GM11168 (cell line): ENCODE results near the gene SEZ6L.

Source experiments
- in situ Hi-C: fragments of 300-500 bp; cut with MboI; formaldehyde crosslinking; loops from one replicate; pipeline ENCODE4 v1.12.0; 2022; ENCODE audit warnings: low sequenced_read_pairs; ENCODE audit not compliant: unreplicated experiment

Gene SEZ6L

GRCh38 chr22:26169315-26170111 is at the start of gene SEZ6L:
Gene SEZ6L, plus strand, starts transcription at chr22:26169462. Its CDS starts 208 bp downstream, at chr22:26169670.
- in situ Hi-C loops, result no loop called here

- in situ Hi-C loops, result no loop called here
Observed at GRCh38 chr22:26122920-26123468, 46.3 kb upstream of the SEZ6L start.

DNA sequence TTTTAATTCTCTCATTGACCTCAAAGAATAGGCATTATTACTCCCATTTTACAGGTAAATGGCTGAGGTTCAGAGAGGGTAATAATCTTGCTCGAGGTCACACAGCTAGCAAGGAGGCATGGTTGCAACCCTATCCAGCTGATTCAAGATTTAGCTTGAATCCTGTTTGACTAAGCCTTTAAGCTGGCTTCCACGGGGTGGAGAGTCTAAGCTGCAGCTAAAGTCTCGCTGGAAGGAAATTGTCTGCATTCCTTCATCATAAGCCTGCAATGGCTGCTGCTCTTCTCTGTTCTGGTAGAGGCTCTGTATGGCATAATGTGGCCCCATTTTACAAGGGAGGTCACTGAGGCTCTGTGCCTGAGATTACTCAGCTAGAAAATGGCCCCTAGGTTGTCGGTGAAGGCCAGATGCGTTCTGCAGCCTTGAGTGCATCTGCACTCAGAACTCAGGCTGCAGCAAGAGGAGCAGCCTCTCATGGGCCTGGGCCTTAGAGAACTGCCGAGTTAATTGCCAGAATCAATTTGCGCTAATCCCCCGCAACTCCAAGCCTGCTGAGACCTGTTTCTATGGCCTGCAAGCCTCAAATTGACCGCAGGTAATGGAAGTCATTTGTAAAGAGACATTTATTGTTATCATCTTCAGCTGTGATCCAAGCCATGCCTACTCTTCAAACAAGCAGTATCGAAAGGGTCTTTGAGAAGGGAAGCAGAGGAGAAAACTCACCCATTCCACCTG is 44.1 kb upstream of the SEZ6L start:
- in situ Hi-C loops, result no loop called here

- in situ Hi-C loops, result no loop called here
Observed at GRCh38 chr22:26127126-26127525, 42.1 kb upstream of the SEZ6L start.

GRCh38 chr22:26127556-26127955 is 41.7 kb upstream of the SEZ6L start:
- in situ Hi-C loops, result no loop called here

DNA sequence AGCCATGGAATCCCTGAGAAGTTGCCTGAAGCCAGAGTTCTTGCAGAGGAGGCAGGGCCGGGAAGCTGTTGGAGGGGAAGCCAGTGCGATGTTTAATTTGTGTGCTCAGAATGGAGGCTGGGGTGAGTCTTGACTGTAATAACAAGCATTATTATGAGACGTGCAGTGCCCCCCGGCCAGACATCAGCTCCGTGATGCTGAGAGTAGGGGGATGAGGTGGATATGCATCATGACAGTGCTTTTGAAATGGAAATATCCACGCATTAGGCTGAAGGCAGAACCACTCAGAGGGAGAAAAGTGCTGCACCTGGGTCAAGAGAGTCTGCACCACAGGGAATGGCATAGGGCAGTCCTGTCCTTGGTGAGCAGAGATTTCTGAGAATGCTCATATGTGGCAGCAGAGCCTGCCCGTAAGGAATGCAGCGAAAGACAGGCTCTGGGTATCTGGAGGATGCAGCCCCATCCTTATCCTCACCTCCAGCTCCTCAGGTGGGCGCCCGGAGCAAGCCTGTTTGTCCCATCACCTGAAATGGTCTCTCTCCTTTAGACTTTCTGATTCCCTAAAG is 37.6 kb upstream of the SEZ6L start:
- in situ Hi-C loops, result no loop called here

- in situ Hi-C loops, result no loop called here
Observed at GRCh38 chr22:26134654-26135330, 34.5 kb upstream of the SEZ6L start.

DNA sequence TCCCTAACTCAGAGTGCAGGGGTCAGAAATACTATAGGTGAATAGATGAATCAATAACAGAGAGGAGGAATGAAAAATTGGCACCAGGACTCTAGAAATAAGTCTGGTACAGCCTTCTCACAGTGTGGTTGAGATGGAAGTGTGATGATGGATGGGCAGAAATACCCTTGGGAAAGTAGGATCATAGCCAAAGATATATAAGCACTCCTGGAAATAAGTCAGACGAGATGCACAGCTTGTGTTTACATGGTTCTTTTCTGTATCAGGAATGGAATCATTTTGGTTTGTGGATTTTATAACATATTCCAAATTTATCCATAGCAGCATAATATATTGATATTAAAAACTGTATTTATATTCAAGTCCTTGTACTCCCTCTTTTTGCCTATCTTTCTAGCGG is 33.5 kb upstream of the SEZ6L start:
- in situ Hi-C loops, result no loop called here

DNA sequence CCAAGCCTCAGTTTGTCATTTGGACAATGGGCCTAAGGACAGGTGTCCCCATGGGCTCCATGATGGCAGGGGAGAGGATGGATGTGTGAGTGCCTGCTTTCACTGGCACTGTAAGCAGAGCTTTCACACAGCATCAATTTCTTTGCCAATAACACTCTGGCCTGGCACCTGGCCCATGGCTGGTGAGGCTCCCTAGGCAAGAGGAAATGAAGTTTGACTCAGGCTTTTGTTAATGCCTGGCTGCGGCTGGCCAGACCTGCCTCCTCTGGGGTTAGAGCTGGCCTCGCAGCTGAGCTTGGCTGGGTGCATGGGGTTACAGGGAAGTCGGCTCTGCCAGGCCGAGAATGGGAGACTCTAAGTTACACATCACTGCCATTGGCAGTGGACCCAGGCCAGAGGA is 30.0 kb upstream of the SEZ6L start:
- in situ Hi-C loops, result no loop called here

DNA sequence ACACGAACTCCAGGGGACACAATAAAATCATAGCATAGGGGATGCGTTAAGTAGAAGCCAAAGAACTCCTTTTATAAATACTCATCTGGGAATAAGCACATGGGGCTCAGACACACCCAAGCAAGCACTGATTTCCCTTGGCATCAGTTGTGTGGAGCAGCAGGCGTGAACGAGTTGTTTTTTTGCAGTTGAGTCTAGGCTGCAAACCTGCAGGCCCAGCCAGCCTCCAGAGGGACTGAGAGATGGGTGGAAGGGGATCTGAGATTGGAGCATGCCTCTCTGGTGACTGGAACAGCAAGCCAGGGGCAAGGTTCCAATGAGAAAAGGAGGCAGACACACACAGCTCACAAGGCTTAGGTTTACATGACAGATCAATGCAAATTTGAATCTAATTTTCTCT is 27.4 kb upstream of the SEZ6L start:
- in situ Hi-C loops, result no loop called here

GRCh38 chr22:26143806-26144325 is 25.4 kb upstream of the SEZ6L start:
- in situ Hi-C loops, result no loop called here

DNA sequence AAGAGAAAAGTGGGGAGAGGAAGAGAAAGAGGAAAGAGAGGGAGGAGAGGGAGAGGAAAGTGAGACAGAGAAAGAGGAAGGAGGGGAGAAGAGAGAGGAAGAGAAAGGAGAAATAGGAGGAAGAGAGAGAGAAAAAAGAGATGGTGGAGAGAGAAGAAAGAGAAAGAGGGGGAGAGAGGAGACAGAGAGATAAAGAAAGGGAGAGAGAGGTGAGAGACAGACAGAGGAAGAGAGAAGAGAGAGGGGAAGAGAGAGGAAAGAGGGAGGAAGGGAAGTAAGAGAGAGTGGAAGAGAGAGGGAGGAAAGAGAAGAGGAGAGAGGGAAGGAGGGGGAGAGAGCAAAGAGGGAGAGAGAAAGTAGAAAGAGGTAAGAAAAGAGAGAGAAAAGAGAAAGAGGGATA is 9.4 kb upstream of the SEZ6L start:
- in situ Hi-C loops, result no loop called here

GRCh38 chr22:26161746-26162145 is 7.5 kb upstream of the SEZ6L start:
- in situ Hi-C loops, result no loop called here

DNA sequence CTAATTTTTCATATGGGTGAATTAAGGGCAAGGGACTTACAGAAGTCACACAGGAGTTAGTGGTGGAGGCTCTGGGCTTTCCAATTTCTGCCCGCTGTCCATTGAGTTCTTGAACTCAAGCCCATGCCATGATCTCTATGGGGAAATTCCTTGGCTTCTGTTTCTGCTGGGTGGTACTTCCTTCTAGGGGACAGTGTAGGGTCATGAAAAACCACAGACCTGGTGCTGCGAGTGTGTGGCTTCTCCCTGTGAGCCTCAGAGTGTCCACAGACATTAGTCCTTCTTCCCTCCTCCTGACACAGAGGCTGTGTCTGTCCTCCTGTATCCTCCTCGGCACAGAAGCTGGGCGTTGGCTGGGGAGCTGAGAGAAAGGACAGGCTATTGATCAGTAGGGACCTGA is 6.3 kb upstream of the SEZ6L start:
- in situ Hi-C loops, result no loop called here

GRCh38 chr22:26164174-26164573 is 5.1 kb upstream of the SEZ6L start:
- in situ Hi-C loops, result no loop called here

DNA sequence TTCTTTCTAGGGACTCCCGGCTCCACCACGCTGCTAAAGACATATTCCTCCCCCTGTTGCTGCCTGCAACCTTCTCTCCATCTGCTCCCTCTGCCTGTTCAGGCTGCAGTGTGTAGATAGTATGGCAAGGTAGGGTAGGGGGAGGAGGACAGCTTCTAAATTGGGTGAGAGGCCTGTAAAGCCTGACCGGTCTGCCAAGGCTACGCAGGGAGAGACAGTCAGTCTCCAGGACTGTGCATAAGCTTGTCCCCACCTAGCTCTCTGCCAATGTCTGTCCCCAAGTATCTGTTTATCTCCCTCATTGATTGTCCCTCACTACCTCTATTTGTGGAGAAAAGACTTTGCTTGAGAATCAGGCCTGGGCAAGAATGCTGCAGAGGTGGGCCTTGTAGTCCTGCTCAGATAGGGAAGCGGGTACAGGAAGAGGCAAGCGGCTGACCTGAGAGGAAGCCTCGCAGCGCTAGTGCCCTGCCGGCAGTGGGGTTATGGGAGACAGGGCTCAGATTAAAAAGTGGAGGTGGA is 871 bp upstream of the SEZ6L start:
- in situ Hi-C loops, result no loop called here

GRCh38 chr22:26168939-26169314 is 335 bp upstream of the SEZ6L start:
- in situ Hi-C loops, result no loop called here

DNA sequence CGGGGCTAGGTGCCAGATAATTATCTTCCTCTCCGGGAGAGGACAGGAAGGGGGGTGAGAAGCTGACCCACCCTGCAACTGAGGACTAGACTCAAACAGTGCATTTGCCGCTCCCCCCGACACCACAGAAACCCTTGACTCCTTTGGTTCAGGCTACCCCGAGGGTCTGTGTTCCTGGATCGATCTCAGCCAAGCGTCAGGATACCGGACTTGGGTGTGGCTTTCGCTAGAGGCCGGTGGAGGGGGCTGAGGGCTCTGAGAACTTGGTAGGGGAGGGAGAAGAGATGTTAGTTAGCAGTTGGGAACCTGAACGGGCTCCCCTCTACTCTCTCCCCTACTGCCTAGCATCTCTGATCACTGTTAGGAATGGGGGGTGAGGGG is 840 bp downstream of the SEZ6L start:
- in situ Hi-C loops, result no loop called here

- in situ Hi-C loops, result no loop called here
Observed at GRCh38 chr22:26170795-26171580, 1.7 kb downstream of the SEZ6L start.
